RPMI7951 (cell line): Measurements from ENCODE around the gene SGIP1. TPM values are rescaled to one million over a fixed set of nuclear protein-coding genes. Genes with fewer than 3 reads are reported as not detected.

Source experiments
- DNase-seq: peaks from one replicate; pipeline ENCODE4 v3.0.0-alpha.2; 2012; ENCODE audit warnings: low read depth
- total RNA-seq: library from RNA; depleted of rRNA; stranded (reverse); fragments of >200 nt; shearing (Covaris generic); gene quantifications from 2 replicates; pipeline ENCODE4 v1.2.3, GENCODE V29; 2014

The SGIP1 gene
- total RNA-seq, 1 experiment from 2014 or later: under 0.01 TPM

GRCh38 chr1:66605419-66605997, 71.6 kb downstream of the SGIP1 start:
- DNase-seq: no peak

GRCh38 chr1:66606362-66607065, 72.6 kb downstream of the SGIP1 start:
- no peak for DNase-seq

- DNase-seq: no peak
Measured at GRCh38 chr1:66607458-66607857, 73.5 kb downstream of the SGIP1 start.

- DNase-seq: no peak
Measured at GRCh38 chr1:66613187-66613586, 79.2 kb downstream of the SGIP1 start.

- no peak for DNase-seq
Measured at GRCh38 chr1:66617362-66618184, 83.6 kb downstream of the SGIP1 start.

- DNase-seq: no peak
Measured at GRCh38 chr1:66618390-66618789, 84.4 kb downstream of the SGIP1 start.

GRCh38 chr1:66623812-66624211, 89.9 kb downstream of the SGIP1 start:
- peak; percentile 51 for DNase-seq

- DNase-seq: peak; percentile 67
Measured at GRCh38 chr1:66624412-66625060, 90.6 kb downstream of the SGIP1 start.

- DNase-seq: no peak
Measured at GRCh38 chr1:66626261-66626660, 92.3 kb downstream of the SGIP1 start.

- DNase-seq: no peak
Measured at GRCh38 chr1:66628926-66629325, 95.0 kb downstream of the SGIP1 start.

- DNase-seq: no peak
Measured at GRCh38 chr1:66633159-66633558, 99.2 kb downstream of the SGIP1 start.

GRCh38 chr1:66637146-66637545, 103.2 kb downstream of the SGIP1 start:
- DNase-seq: no peak

- DNase-seq: peak; percentile 38
Measured at GRCh38 chr1:66641891-66642473, 108.0 kb downstream of the SGIP1 start.

GRCh38 chr1:66642992-66643391, 109.0 kb downstream of the SGIP1 start:
- no peak for DNase-seq

GRCh38 chr1:66644331-66644730, 110.4 kb downstream of the SGIP1 start:
- DNase-seq: no peak

- no peak for DNase-seq
Measured at GRCh38 chr1:66648901-66649595, 115.1 kb downstream of the SGIP1 start.

GRCh38 chr1:66652556-66652955, 118.6 kb downstream of the SGIP1 start:
- DNase-seq: no peak

GRCh38 chr1:66654643-66655042, 120.7 kb downstream of the SGIP1 start:
- DNase-seq: no peak

GRCh38 chr1:66671455-66671854, 137.5 kb downstream of the SGIP1 start:
- no peak for DNase-seq

- DNase-seq: peak; percentile 68
Measured at GRCh38 chr1:66676613-66677298, 142.8 kb downstream of the SGIP1 start.

GRCh38 chr1:66678146-66678545, 144.2 kb downstream of the SGIP1 start:
- no peak for DNase-seq
